Left lung (tissue), 10 donors: ENCODE data around the gene ANKMY2. TPM values are rescaled to one million over a fixed set of nuclear protein-coding genes. Genes with fewer than 3 reads are reported as not detected.

ENCODE experiments used
- ATAC-seq: fragments of 200-7000 bp; cut with Tn5 transposase; one replicate; pipeline ENCODE4 v1.9.1; 2020; ENCODE audit warnings: moderate library complexity
- DNase-seq, 4 donors: peaks; one replicate each; pipeline ENCODE4 v3.0.0-alpha.2; 2013 to 2020
- H3K27ac ChIP-seq, 2 donors: fragments of 200-600 bp; sonication (generic) in 1 of 2; one replicate each; pipeline versions ENCODE4 v1.5.0 to v1.8.0; 2020 to 2021
- H3K27me3 ChIP-seq, 2 donors: fragments of 200-600 bp; sonication (generic) in 1 of 2; one replicate each; pipeline versions ENCODE4 v1.5.0 to v1.8.0; 2020 to 2021
- H3K36me3 ChIP-seq, 2 donors: fragments of 200-600 bp; sonication (generic) in 1 of 2; one replicate each; pipeline versions ENCODE4 v1.5.0 to v1.8.0; 2020 to 2021
- H3K4me1 ChIP-seq, 2 donors: fragments of 200-600 bp; one replicate each; pipeline ENCODE4 v1.8.0; 2021
- H3K4me3 ChIP-seq, 2 donors: fragments of 200-600 bp; sonication (generic) in 1 of 2; one replicate each; pipeline versions ENCODE4 v1.5.0 to v1.8.0; 2020 to 2021; ENCODE audit warnings: mild to moderate bottlenecking in 1 of 2
- H3K9me3 ChIP-seq, 2 donors: fragments of 200-600 bp; sonication (generic) in 1 of 2; one replicate each; pipeline versions ENCODE4 v1.5.0 to v1.8.0; 2020 to 2021
- CTCF ChIP-seq, 2 donors: fragments of 200-600 bp; sonication (generic) in 1 of 2; IDR thresholded peaks; one replicate each; pipeline versions ENCODE4 v1.5.0 to v1.8.0; 2021; ENCODE audit warnings: antibody characterized with exemption in 2 of 2
- intact Hi-C, 2 donors: fragments of 100-400 bp; cut with DNase I; formaldehyde crosslinking; loops; one replicate each; pipeline versions ENCODE4 v1.11.2 to v1.14.2; 2022
- polyA plus RNA-seq, 6 donors: library from polyadenylated mRNA; unstranded; fragments of 120-200 nt; gene quantifications; one replicate each; pipeline ENCODE4 v1.2.1, GENCODE V29; 2013; ENCODE audit not compliant: insufficient read length in 6 of 6
- total RNA-seq, 2 donors: library from RNA; stranded (reverse); fragmentation: NEBNext Ultra II Directional; extraction: Animal tissue kit (Norgen Biotek cat#: 25700); gene quantifications; one replicate each; pipeline ENCODE4 v1.2.1, GENCODE V29; 2021
- donor health status: DM: no; HTN: yes; CAD: no.
- donor health status: DM: no; HTN: no; CAD: no.

ANKMY2 gene
- total and polyA plus RNA-seq, 8 donors: 11.8 to 40.7 (median 34.6) TPM

GRCh38 chr7:16592395-16592794 is 53.2 kb downstream of the ANKMY2 start:
- ATAC-seq: no peak

GRCh38 chr7:16590424-16590823 is 55.1 kb downstream of the ANKMY2 start:
- intact Hi-C loops: no loop called here
- H3K36me3 ChIP-seq: no peaks in the 10 kb centered on the region
- no peak for TF ChIP-seq CTCF (IDR thresholded peaks at IDR 0.05)
- no peak overlapping the region for H3K4me3 ChIP-seq
- no peaks in the 10 kb centered on the region for H3K27me3 ChIP-seq
- H3K9me3 ChIP-seq: no peaks in the 10 kb centered on the region
- H3K27ac ChIP-seq: no peak overlapping the region
- ATAC-seq (no peak), DNase-seq (no peak)
- no peaks in the 10 kb centered on the region for H3K4me1 ChIP-seq

More at GRCh38 chr7:16592395-16592794, 53.2 kb downstream of the ANKMY2 start:
- Histone ChIP-seq H3K27me3 (no peaks in the 10 kb centered on the region), H3K4me3 (no peak overlapping the region), H3K4me1 (no peaks in the 10 kb centered on the region), H3K9me3 (no peaks in the 10 kb centered on the region), H3K27ac (no peak overlapping the region), H3K36me3 (no peaks in the 10 kb centered on the region)
- no peak for TF ChIP-seq CTCF (IDR thresholded peaks at IDR 0.05)
- no peak for DNase-seq
- intact Hi-C loops: no loop called here

- no peak for DNase-seq
- H3K4me1 ChIP-seq: no peaks in the 10 kb centered on the region
- no peaks in the 10 kb centered on the region for H3K36me3 ChIP-seq
- intact Hi-C loops: no loop called here
- H3K9me3 ChIP-seq: no peaks in the 10 kb centered on the region
- no peak for ATAC-seq
- H3K27me3 ChIP-seq: no peaks in the 10 kb centered on the region
- no peak overlapping the region for H3K4me3 ChIP-seq
- no peak overlapping the region for H3K27ac ChIP-seq
- TF ChIP-seq CTCF (IDR thresholded peaks at IDR 0.05): no peak
These were observed 55.7 kb downstream of the ANKMY2 start for GRCh38 chr7:16589881-16590280.

- Histone ChIP-seq H3K9me3 (no peaks in the 10 kb centered on the region), H3K27me3 (no peaks in the 10 kb centered on the region), H3K4me1 (no peaks in the 10 kb centered on the region), H3K27ac (no peak overlapping the region), H3K4me3 (no peak overlapping the region), H3K36me3 (no peaks in the 10 kb centered on the region)
- intact Hi-C loops: no loop called here
- TF ChIP-seq CTCF (IDR thresholded peaks at IDR 0.05): no peak
- peak; percentile 89 for ATAC-seq
- peak in 1 of 4 donors; percentile 19 for DNase-seq
These were observed 57.8 kb downstream of the ANKMY2 start for GRCh38 chr7:16587790-16588189.

GRCh38 chr7:16587129-16587528 is 58.4 kb downstream of the ANKMY2 start:
- Histone ChIP-seq H3K27ac (no peak overlapping the region), H3K4me1 (no peaks in the 10 kb centered on the region), H3K27me3 (no peaks in the 10 kb centered on the region), H3K4me3 (no peak overlapping the region), H3K36me3 (no peaks in the 10 kb centered on the region), H3K9me3 (no peaks in the 10 kb centered on the region)
- DNase-seq: no peak
- intact Hi-C loops: no loop called here
- ATAC-seq: no peak
- no peak for TF ChIP-seq CTCF (IDR thresholded peaks at IDR 0.05)
